C4-2B (cell line): ENCODE results near the gene SPSB4.

Experiments
- CTCF ChIP-seq: fragments of 450-650 bp; conservative IDR thresholded peaks from 2 replicates; pipeline ENCODE4 v1.5.1; 2017; ENCODE audit warnings: mild to moderate bottlenecking
- ZFX ChIP-seq: fragments of 450-650 bp; IDR thresholded peaks from 2 replicates; pipeline ENCODE4 v1.6.1; 2017

- no peak for TF ChIP-seq CTCF
- TF ChIP-seq ZFX, result no peak
These were observed 11.6 kb upstream of the SPSB4 start for GRCh38 chr3:141039589-141039988.
